ENCODE results near the gene CDH23.

- TF ChIP-seq EP300 (IDR thresholded peaks at IDR 0.05) = no peak
- TF ChIP-seq, protein P1, sequence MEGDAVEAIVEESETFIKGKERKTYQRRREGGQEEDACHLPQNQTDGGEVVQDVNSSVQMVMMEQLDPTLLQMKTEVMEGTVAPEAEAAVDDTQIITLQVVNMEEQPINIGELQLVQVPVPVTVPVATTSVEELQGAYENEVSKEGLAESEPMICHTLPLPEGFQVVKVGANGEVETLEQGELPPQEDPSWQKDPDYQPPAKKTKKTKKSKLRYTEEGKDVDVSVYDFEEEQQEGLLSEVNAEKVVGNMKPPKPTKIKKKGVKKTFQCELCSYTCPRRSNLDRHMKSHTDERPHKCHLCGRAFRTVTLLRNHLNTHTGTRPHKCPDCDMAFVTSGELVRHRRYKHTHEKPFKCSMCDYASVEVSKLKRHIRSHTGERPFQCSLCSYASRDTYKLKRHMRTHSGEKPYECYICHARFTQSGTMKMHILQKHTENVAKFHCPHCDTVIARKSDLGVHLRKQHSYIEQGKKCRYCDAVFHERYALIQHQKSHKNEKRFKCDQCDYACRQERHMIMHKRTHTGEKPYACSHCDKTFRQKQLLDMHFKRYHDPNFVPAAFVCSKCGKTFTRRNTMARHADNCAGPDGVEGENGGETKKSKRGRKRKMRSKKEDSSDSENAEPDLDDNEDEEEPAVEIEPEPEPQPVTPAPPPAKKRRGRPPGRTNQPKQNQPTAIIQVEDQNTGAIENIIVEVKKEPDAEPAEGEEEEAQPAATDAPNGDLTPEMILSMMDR (IDR thresholded peaks at IDR 0.05) = no peak
- no peak for TF ChIP-seq POLR2AphosphoS5 (IDR thresholded peaks at IDR 0.05)
- TF ChIP-seq POLR2A (IDR thresholded peaks at IDR 0.05; ENCODE audit: low read depth) = no peak
Measured at GRCh38 chr10:71761105-71761511, 364.4 kb downstream of the CDH23 start.
